Measurements from ENCODE around the gene FANCG.

Gene FANCG

GRCh38 chr9:35071814-35072460 is 7.8 kb downstream of the FANCG start:
- ChIA-PET CTCF (interaction anchor here (0.6 to 2.0 kb wide), 2 partner anchors 25 to 409 kb away, joined by 3 to 8 read pairs; partner anchors contain the start of gene PIGO), POLR2A (ENCODE audit: low non-redundant PET) (interaction anchor here (0.6 to 1.5 kb wide), 5 partner anchors 32 to 362 kb away, joined by 3 to 7 read pairs (median 3); partner anchors contain the start of genes ATOSB, CCL21 and STOML2)
- H3K27ac ChIP-seq, result peak overlapping the region; percentile 99
- DNase-seq (ENCODE audit: low spot score), result peak; percentile 92
- TF ChIP-seq CTCF (conservative IDR thresholded peaks at IDR 0.05; ENCODE audit: low read depth), result no peak; the same call in 1 of the 2 replicates

GRCh38 chr9:35070823-35071813 is 8.6 kb downstream of the FANCG start:
- no peak for TF ChIP-seq CTCF (conservative IDR thresholded peaks at IDR 0.05; ENCODE audit: low read depth)
- peak; percentile 36 for DNase-seq (ENCODE audit: low spot score)
- ChIA-PET POLR2A (ENCODE audit: low non-redundant PET) (interaction anchor here (0.6 to 1.5 kb wide), 3 partner anchors 43 to 361 kb away, joined by 3 to 7 read pairs (median 4); partner anchors contain the start of genes ATOSB and CCL21), CTCF (interaction anchor here (0.6 to 2.0 kb wide), 3 partner anchors 10 to 410 kb away, joined by 3 to 8 read pairs (median 4); partner anchors contain the start of gene PIGO)
- peak overlapping the region; percentile 99 for H3K27ac ChIP-seq

GRCh38 chr9:35069020-35069419 is 10.7 kb downstream of the FANCG start:
- DNase-seq (ENCODE audit: low spot score), result no peak
- TF ChIP-seq CTCF (conservative IDR thresholded peaks at IDR 0.05; ENCODE audit: low read depth), result no peak
- CTCF ChIA-PET, result no interaction called here
- H3K27ac ChIP-seq, result no peak overlapping the region
- POLR2A ChIA-PET (ENCODE audit: low non-redundant PET), result interaction anchor here (0.6 kb wide), 1 partner anchor 649 kb away, joined by 5 read pairs; no protein-coding TSS in a partner anchor

- TF ChIP-seq CTCF (conservative IDR thresholded peaks at IDR 0.05; ENCODE audit: low read depth), result no peak
- no peak overlapping the region for H3K27ac ChIP-seq
- ChIA-PET CTCF (interaction anchor here (1.8 kb wide), 1 partner anchor 15 kb away, joined by 8 read pairs; no protein-coding TSS in a partner anchor), POLR2A (ENCODE audit: low non-redundant PET) (interaction anchor here (0.6 to 0.7 kb wide), 2 partner anchors 69 to 77 kb away, joined by 4 read pairs; partner anchors contain the start of gene DNAJB5)
- no peak for DNase-seq (ENCODE audit: low spot score)
Observed at GRCh38 chr9:35067056-35067455, 12.7 kb downstream of the FANCG start.

- CTCF ChIA-PET, result interaction anchor here (0.6 kb wide), 2 partner anchors 9 to 10 kb away, joined by 3 to 4 read pairs; no protein-coding TSS in a partner anchor
- TF ChIP-seq CTCF (conservative IDR thresholded peaks at IDR 0.05; ENCODE audit: low read depth), result no peak
Observed at GRCh38 chr9:35060548-35061207, 19.1 kb downstream of the FANCG start.

More at GRCh38 chr9:35060548-35061207, 19.1 kb downstream of the FANCG start:
- H3K27ac ChIP-seq, result no peak overlapping the region
- DNase-seq (ENCODE audit: low spot score), result no peak
- POLR2A ChIA-PET (ENCODE audit: low non-redundant PET), result no interaction called here
